Measurements from ENCODE around the gene YY1AP1.
A peak's percentile ranks its signal among the peaks of the same experiment; 100 is the strongest.
"Not testable (repeated sequence)": the region's sequence is repeated elsewhere in the genome, so short reads cannot be mapped to it uniquely, and the experiment has no call there.

The YY1AP1 gene, protein sequence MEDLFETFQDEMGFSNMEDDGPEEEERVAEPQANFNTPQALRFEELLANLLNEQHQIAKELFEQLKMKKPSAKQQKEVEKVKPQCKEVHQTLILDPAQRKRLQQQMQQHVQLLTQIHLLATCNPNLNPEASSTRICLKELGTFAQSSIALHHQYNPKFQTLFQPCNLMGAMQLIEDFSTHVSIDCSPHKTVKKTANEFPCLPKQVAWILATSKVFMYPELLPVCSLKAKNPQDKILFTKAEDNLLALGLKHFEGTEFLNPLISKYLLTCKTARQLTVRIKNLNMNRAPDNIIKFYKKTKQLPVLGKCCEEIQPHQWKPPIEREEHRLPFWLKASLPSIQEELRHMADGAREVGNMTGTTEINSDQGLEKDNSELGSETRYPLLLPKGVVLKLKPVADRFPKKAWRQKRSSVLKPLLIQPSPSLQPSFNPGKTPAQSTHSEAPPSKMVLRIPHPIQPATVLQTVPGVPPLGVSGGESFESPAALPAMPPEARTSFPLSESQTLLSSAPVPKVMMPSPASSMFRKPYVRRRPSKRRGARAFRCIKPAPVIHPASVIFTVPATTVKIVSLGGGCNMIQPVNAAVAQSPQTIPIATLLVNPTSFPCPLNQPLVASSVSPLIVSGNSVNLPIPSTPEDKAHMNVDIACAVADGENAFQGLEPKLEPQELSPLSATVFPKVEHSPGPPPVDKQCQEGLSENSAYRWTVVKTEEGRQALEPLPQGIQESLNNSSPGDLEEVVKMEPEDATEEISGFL

DNA sequence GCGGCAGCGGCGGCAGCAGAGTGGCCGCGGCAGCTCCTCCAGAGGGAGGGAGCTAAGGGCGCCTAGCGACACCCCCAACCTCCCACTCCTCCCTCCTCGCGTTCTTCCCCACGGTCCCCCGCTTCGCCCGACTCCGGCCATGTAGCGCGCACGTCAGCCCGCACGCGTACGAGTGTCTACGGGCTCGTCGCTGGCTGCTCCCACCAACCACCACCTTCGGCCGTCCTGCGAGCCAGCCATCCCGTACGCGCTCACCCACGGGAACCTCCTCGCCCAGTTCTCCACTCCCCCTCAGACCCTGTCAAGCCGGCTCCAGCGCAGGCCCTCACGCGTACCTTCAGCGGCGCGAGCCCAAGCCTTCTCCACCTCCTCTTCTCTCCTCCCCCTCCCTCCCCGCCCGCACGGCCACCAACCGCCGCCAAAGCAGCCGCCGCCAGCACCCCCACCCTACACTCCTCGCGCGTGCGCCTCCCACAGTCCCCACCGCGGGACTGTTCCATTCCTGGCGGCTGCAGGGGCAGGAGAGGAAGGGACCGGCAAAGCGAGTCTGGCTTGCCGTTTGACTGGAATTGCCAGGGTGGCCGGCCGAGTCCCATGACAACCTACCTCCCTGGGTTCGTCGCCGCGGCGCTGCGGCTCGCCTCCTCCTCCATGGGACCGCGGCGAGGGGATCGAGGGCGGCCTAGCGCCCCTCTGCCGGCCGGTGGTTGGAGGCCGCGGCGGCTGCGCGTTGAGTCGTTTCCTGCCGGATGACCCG, at the start of gene YY1AP1:
YY1AP1 (minus strand) TSS at position 451 of the 757 bp plus-strand sequence. CDS start 8,338 bp downstream, outside the sequence.
- peak; percentile 97 for DNase-seq

DNA sequence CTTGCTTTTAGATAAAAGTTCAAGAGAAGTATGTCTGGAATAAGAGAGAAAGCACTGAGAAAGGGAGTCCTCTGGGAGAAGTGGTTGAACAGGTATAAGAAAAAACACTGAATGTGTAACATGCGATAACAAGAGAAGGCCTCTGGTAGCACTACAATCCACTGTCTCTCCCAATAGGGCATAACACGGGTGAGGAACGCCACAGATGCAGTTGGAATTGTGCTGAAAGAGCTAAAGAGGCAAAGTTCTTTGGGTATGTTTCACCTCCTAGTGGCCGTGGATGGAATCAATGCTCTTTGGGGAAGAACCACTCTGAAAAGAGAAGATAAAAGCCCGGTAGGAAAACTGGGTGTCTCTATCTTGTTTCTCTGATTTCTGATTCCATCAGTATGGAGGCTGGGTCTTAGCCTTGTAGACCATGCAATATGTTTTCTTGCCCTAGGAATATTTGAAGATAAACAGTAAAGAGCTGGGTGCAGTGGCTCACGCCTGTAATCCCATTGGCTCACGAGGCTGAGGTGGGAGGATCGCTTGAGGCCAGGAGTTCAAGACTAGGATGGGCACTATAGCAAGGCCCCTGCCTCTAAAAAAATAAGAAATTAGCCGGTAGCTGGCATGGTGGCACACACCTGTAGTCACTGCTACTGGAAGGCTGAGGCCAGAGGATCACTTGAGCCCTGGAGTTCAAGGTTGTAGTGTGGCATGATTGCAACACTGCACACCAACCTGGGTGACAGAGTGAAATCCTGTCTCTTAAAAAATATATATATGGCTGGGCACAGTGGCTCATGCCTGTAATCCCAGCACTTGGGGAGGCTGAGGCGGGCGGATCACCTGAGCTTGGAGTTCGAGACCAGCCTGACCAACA, 40.7 kb upstream of the YY1AP1 start:
- peak; percentile 72 for DNase-seq

DNA sequence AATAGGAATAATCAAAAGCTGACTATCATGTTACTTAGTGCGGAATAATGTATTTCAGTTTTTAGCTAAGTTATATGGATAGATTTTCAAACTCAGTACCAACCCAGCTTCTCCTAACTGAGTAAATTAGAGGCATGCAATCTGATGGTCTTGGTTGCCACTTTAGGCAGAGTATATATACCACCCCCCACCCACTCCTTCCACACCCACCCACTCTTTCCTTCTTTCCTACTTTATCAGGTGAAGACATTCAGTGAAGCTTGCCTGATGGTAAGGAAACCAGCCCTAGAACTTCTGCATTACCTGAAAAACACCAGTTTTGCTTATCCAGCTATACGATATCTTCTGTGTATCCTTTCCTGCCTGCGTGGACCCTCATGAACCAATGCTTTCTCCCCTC, 36.6 kb upstream of the YY1AP1 start:
- DNase-seq = no peak

DNA sequence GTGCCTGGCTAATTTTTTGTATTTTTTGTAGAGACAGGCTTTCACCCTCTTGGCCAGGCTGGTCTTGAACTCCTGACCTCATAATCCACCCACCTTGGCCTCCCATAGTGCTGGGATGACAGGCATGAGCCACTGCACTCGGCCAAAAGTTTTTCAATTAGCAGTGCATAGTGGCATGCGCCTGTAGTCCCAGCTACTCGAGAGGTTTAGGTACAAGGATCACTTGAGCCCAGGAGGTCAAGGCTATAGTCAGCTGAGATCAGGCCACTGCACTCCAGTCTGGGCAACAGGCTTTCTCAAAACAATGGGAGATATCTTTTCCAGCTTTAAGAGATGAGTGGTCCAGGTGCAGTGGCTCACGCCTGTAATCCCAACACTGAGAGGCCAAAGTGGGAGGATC, 31.1 kb upstream of the YY1AP1 start:
- DNase-seq = no peak

DNA sequence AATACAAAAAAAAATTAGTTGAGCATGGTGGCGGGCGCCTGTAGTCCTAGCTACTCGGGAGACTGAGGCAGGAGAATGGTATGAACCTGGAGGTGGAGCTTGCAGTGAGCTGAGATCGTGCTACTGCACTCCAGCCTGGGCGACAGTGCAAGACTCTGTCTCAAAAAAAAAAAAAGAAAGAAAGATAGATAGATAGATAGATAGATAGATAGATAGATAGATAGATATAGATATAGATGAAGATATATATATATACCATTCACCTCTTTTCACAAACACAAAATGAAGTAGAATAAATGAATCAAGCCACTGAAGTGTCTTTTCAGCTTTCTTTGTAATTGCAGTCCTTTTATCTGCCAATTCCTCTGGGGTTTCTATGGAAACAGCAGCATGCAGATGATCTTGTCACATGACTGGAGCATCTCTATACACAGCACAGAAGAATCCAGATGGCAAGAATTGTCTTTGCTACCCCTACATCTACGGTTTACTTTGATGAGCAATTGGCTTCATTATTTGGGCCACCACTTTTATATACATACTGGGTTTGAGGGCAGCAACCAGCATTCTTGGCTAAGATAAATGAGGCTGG, 30.0 kb upstream of the YY1AP1 start:
- DNase-seq = not testable (repeated sequence)

DNA sequence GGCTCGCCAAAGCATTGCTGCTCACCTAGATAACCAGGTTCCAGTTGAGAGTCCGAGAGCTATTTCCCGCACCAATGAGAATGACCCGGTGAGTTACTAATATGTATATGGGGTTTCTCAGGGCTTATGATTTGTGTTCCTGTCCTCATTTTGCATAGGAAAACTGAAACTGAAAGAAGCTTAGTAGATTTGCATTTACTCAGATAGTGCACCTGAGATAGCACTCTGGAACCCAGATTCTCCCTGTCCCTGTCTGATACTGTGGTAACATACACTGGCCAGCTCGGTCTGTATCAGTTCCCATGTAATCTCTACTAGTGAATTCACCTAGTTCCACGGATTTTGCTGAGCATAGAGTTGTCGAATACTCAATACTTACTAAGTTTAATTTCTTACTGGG, 28.5 kb upstream of the YY1AP1 start:
- peak; percentile 86 for DNase-seq

DNA sequence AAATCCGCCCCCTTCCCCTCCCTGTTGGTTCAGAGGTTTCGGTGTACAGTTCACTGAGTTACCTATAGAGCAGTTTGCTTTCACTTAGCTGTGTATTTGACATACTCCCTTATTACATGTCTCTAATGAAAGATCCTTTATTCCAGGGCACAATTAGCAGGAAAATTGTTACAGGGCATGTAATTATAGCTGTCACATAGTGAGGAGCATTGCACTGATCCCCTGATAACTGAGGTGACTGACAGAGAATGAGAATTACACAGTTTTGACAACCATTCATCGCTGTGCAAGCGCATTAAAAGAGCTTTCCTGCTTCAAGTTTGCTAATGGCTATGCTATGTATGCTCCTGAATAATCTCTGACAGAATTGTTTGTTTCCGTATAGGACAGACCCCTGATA, 27.2 kb upstream of the YY1AP1 start:
- DNase-seq = no peak

DNA sequence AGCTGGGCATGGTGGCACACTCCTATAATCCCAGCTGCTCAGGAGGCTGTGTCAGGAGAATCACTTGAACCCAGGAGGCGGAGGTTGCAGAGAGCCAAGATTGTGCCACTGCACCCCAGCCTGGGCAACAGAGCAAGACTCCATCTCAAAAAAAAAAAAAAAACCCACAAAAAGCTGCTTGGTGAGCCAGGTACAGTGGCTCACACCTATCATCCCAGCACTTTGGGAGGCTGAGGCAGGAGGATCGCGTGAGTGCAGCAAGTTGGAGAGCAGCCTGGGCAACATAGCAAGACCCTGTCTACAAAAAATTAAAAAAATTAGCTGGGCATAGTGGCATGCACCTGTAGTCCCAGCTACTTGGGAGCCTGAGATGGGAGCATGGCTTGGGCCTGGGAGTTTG, 26.5 kb upstream of the YY1AP1 start:
- not testable (repeated sequence) for DNase-seq

DNA sequence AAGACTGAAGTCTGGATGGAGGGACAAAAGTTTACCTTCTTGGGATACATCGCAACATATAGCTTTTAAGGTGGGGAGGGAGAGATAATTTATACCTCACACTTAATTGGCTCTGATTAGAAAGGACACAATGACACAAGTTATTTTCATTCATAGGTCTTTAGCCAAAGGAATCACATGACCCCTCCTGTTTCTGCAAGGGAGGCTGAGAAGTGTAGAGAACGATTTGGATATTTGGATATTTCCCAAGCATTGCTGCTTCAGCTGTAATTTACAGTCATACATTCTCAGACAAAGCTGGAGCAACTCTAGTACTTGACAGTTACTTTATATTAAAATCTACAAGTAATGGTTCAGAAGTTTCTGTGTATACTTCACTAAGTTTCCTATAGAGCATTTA, 24.5 kb upstream of the YY1AP1 start:
- no peak for DNase-seq

DNA sequence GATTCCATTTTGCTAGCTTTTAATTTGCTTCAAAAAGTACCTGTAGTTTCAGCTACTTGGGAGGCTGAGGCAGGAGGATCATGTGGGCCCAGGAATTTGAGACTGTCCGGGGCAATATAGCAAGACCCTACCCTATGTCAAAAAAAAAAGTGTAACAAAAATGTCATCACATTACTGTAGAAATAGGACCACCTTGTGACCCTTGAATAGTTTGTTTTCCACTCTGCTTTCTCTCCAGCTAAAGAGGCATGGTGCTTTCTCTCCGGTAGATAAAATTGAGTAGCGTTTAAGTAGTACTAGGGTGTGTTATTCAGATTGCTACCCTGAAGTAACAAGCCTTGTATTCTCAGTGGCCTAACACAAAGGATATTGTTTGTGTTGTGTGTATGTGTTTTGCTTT, 24.1 kb upstream of the YY1AP1 start:
- not testable (repeated sequence) for DNase-seq

DNA sequence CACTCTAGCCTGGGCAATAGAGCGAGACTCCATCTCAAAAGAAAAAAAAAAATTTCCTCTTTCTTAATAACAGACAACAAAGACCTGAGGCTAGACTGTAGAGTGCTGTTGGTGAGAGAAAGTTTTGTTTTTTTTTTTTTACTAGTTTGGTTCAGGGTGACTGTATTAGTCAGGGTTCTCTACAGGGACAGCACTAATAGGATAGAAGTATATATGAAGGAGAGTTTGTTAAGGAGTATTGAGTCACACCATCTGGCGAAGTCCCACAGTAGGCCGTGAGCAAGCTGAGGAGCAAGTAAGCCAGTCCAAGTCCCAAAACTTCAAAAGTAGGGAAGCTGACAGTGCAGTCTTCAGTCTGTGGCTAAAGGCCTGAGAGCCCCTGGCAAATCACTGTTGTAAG, 22.9 kb upstream of the YY1AP1 start:
- DNase-seq = not testable (repeated sequence)

DNA sequence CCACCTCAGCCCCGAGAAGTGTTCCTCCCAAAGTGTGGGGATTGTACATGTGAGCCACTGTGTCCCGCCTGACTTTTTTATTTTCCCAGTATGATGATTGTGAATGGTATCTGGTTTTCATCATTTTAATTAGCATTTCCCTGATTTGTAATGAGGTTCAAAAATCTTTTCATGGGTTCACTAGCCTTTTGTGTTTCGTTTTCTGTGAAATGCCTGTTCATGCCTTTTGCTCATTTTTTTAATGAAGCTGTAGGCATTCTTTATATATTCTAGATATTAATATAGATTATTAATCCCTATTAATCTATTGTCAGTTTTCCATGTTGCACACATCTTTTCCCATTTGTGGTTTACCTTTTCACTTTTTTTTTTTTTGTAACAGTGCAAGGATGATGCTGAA, 20.8 kb upstream of the YY1AP1 start:
- no peak for DNase-seq

DNA sequence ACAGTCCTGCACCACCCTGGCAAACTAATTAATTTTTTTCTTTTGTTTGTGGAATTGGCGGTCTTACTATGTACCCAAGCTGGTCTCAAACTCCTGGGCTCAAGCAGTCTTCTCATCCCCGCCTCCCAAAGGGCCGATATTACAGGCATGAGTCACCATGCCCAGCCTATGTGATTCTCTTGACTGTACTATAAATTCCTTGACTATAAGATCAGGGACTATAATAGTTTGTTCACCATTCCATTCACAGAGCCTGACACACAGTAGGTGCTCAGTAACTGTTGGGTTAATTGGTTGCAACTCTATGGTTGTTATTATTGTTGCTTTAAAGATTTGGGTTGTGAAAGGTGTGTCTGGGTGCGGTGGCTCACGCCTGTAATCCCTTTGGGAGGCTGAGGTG, 17.6 kb upstream of the YY1AP1 start:
- no peak for DNase-seq

DNA sequence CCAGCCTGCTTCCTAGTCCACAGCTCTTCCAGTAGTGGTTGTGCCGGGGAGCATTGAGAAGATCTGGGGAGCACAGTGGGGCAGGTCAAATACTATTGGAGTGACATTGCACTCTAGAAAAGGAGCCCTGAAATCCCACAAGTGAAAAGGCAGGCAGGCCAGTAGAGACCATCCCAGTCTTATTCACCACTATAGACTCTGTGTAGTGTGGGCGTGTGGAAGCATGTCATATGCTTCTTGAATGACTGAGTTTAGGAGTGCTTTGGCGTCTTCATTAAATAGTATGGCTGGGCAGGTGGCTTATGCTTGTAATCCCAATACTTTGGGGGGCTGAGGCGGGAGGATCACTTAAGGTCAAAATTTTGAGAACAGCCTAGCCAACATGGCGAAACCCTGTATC, 15.8 kb upstream of the YY1AP1 start:
- DNase-seq = not testable (repeated sequence)

DNA sequence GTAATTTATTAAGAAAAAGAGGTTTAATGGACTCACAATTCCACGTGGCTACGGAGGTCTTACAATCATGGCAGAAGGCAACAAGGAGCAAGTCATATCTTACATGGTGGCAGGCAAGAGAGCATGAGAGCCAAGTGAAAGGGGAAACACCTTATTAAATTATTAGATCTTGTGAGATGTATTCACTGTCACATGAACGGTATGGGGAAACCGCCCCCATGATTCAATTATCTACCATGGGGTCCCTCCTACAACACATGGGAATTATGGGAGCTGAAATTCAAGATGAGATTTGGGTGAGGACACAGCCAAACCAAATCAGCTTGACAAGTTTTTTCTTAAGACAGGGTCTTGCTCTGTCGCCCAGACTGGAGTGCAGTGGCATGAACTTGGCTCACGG, 14.6 kb upstream of the YY1AP1 start:
- DNase-seq = no peak

DNA sequence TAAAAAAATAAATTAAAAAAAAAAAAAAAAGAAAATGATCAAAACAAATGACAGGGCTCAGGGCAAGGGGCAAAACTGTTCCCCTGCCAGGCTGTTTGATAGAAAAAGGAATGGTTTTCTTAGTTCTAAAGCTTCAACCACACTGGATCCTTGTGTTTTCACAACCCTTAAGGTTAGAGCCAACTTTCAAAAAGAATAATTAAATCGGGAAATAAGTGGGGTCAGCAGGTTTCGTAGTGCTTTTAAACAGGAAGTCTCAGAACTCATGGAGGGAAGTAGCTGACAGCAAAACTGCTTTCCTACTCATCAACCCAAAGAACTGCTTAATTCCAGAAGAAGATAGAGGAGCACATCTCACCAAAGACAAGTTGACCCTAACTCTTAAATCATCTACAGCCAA, 13.1 kb upstream of the YY1AP1 start:
- not testable (repeated sequence) for DNase-seq

DNA sequence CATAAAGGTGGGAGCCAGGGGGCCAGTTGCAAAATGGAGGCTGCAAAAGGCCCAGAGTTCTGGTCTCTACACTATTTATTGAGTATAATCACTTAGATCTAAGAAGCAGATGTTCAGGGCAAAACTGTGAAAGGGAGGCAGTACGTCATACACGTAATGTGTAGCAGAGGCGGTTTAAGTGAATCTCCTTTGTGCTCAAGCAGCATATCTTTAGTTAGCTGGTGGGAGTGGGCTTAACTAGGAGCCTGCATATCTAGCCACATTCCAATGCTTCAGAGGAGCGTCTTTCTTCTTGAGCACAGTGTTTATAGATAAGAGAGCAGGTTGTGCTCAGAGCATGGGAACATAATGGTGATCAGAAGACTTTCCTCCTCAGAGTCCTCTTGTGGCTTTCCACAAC, 10.5 kb upstream of the YY1AP1 start:
- DNase-seq = not testable (repeated sequence)

DNA sequence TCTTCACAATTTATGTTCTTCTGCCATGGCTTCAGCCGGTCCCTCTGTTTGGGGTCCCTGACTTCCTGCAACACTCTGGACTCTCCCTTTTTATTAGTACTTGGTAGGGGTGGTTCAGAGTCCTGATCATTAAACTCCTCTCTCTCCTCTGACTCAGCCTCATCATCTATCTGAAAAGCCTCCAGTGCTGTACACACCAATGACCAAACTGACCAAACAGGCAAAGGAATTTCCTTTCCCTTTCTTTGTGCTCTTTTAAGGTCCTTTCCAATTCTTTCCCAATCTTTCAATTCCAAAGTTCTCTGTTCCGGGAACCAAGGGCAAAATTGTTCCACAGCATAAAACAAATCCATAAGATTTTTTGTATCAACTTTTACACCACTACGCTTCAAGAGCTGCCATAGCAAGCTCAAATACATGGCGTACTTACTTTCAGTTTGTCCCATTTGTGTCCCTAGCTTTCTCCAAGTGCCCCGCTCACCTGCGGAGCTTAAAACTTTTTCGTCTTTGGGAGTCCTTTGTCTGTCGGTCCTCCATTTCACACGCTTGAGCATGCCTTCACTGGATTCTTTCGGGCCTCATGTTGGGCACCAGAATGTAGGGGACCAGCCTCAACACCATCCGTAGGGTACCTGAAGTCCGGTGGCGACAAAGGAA, 9.9 kb upstream of the YY1AP1 start:
- no peak for DNase-seq

DNA sequence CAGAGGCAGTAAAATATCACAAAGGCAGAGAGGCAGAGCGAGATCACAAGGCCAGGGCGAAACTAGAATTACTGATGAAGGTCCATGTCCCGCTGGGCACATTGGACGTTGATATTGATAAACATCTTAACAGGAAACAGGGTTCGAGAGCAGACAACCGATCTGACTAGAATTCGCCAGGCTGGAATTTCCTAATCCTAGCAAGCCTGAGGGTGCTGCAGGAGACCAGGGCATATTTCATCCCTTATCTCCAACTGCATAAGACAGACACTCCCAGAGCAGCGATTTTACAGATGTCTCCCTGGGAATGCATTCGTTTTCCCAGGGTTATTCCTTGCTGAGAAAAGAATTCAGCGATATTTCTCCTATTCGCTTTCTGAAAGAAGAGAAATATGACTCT, 9.0 kb upstream of the YY1AP1 start:
- DNase-seq = not testable (repeated sequence)

DNA sequence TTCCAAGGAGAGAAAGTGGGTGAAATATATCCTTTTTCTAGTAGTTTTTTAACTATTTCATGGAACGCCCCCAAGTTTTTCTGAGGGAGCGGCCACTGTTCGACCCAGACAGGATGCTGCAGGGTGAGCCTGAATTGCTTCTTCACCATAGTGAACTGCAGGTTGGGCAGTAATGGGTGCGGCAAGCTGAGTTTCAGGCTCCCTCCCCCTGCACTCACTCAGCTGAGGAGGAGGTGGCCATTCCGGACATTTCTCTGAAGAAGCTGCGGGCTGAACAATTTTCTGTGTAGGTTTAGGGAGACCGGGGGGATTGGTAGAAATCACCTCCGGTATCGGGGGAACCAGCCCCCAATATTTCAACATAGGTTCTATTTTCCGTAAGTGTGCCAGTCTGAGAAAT, 8.5 kb upstream of the YY1AP1 start:
- no peak for DNase-seq

DNA sequence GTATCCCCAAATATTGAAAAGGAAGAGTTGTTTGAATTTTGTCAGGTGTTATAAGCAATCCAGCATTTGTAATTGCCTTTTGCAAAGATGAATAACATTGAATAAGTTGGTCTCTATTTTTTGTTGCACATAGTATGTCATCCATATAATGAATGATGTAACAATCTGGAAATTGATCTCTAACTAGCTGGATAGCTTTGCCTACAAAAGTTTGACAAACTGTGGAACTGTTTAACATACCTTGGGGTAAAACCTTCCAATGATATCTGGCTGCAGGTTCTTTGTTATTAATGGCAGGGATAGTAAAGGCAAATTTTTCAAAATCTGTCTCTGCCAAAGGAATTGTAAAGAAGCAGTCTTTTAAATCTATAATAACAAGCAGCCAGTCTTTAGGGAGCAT, 8.0 kb upstream of the YY1AP1 start:
- DNase-seq = no peak

DNA sequence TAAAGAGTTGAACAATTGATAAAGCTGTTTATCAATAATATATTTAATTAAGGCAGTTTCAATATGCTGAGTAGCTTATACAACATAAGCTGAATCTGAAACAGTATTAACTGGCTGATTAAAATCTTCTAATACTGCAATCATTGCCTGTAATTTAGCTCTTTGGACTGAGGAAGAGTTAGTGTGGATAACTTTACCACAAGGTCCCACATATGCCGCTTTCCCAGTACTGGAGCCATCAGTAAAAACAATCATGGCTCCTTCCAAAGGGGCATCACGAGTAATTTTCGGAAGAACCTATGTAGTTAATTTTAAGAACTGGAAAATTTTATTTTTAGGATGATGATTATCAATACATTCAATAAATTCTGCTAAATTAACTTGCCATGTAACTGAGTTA, 7.0 kb upstream of the YY1AP1 start:
- no peak for DNase-seq
